ENCODE results near the gene RAB40C. TPM values are rescaled to one million over a fixed set of nuclear protein-coding genes. Genes with fewer than 3 reads are reported as not detected.
"Not testable (repeated sequence)": the region's sequence is repeated elsewhere in the genome, so short reads cannot be mapped to it uniquely, and the experiment has no call there.

Gene RAB40C
- total and polyA plus RNA-seq, 2 donors from 2014 or later, result 18.1 to 24.0 TPM

DNA sequence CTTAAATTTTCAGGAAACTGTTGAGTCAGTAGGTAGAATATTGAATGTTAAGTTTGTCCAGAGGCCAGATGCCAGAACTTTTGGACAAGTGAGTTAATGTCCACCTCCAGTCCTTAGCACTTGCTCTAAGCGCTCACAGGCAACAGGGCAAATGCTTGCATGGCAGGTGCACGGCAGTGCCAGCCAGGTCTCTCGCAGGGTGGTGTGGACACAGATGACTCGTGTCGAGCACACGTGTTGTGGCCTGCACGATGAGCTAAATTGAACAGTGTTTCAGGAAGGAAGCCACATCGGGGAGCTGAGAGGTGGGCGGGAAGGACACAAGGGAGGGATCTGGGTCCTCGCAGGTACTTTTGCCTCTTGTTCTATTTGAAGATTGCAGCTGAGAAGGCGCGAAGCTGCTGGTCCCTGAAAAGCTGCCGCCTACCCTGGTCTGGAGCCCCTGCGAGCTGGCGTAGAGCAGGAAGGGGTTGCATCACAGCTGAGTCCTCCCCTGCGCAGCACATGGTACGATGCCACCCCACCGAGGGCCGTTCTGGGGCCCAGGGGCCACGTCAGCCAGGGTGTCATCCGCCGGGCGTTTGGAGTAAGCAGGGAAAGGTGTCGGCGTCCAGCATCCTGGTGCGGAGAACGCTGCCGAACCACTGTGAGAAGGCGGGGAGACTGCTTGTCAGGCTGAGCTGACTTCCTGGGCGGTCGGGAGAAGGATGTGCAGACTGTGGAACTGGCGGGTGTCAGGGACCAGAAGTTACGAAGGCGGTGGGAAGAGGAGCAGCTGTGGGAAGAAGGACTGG is 6.3 kb downstream of the RAB40C start:
- no peaks in the 10 kb centered on the region for H3K27me3 ChIP-seq (ENCODE audit: control insufficient read depth, insufficient read depth, low read length)
- H3K27ac ChIP-seq (ENCODE audit: low read depth in 2 of 2, low read length in 2 of 2), result peak overlapping the region in 1 of 2 donors; percentile 12
- H3K9me3 ChIP-seq (ENCODE audit: control insufficient read depth in 2 of 3, insufficient read depth in 1 of 3, low read length in 3 of 3), result no peaks in the 10 kb centered on the region
- DNase-seq, result peak in 1 of 5 donors; percentile 25
- peaks cover 0 to 5% (median 2%) of the 10 kb centered on the region in 3 donors for H3K36me3 ChIP-seq (ENCODE audit: control insufficient read depth in 2 of 3, insufficient read depth in 3 of 3, low read length in 3 of 3)
- H3K9ac ChIP-seq (ENCODE audit: low read length in 3 of 3), result no peak overlapping the region
- H3K4me1 ChIP-seq (ENCODE audit: control insufficient read depth in 2 of 3, insufficient read depth in 2 of 3, low read depth in 1 of 3, low read length in 3 of 3), result peaks cover under 1 to 40% (median 26%) of the 10 kb centered on the region in 3 donors
- H3K4me3 ChIP-seq (ENCODE audit: low read length in 3 of 3), result no peak overlapping the region
- TF ChIP-seq, protein P1, sequence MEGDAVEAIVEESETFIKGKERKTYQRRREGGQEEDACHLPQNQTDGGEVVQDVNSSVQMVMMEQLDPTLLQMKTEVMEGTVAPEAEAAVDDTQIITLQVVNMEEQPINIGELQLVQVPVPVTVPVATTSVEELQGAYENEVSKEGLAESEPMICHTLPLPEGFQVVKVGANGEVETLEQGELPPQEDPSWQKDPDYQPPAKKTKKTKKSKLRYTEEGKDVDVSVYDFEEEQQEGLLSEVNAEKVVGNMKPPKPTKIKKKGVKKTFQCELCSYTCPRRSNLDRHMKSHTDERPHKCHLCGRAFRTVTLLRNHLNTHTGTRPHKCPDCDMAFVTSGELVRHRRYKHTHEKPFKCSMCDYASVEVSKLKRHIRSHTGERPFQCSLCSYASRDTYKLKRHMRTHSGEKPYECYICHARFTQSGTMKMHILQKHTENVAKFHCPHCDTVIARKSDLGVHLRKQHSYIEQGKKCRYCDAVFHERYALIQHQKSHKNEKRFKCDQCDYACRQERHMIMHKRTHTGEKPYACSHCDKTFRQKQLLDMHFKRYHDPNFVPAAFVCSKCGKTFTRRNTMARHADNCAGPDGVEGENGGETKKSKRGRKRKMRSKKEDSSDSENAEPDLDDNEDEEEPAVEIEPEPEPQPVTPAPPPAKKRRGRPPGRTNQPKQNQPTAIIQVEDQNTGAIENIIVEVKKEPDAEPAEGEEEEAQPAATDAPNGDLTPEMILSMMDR (IDR thresholded peaks at IDR 0.05; ENCODE audit: borderline replicate concordance, extremely low read depth, insufficient read depth), result no peak
- intact Hi-C loops (cut with DNase I), result no loop called here
- FAIRE-seq, result no peak

- Histone ChIP-seq H3K4me1 (ENCODE audit: control insufficient read depth in 2 of 3, insufficient read depth in 2 of 3, low read depth in 1 of 3, low read length in 3 of 3) (peaks cover 0 to 36% (median 24%) of the 10 kb centered on the region in 3 donors), H3K36me3 (ENCODE audit: control insufficient read depth in 2 of 3, insufficient read depth in 3 of 3, low read length in 3 of 3) (peaks cover 0 to 5% (median 2%) of the 10 kb centered on the region in 3 donors), H3K27ac (ENCODE audit: low read depth in 2 of 2, low read length in 2 of 2) (no peak overlapping the region), H3K27me3 (ENCODE audit: control insufficient read depth, insufficient read depth, low read length) (no peaks in the 10 kb centered on the region), H3K9ac (ENCODE audit: low read length in 3 of 3) (no peak overlapping the region), H3K9me3 (ENCODE audit: control insufficient read depth in 2 of 3, insufficient read depth in 1 of 3, low read length in 3 of 3) (no peaks in the 10 kb centered on the region), H3K4me3 (ENCODE audit: low read length in 3 of 3) (no peak overlapping the region)
- no peak for DNase-seq
- FAIRE-seq, result no peak
- intact Hi-C loops (cut with DNase I), result no loop called here
- TF ChIP-seq, protein P1 (IDR thresholded peaks at IDR 0.05; ENCODE audit: borderline replicate concordance, extremely low read depth, insufficient read depth), result no peak
Observed at GRCh38 chr16:596736-597060, 6.8 kb downstream of the RAB40C start.

DNA sequence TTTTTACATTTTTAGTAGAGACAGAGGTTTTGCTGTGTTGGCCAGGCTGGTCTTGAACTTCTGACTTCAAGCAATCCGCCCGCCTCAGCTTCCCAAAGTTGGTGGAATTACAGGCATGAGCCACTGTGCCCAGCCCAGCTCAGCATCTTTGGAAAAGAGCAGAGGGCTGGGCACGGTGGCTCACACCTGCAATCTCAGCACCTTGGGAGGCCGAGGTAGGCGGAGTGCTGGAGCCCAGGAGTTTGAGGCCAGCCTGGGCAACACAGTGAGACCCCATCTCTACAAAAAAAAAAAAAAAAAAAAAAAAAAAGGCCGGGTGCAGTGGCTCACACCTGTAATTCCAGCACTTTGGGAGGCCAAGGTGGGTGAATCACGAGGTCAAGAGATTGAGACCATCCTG is 7.8 kb downstream of the RAB40C start:
- H3K9me3 ChIP-seq (ENCODE audit: control insufficient read depth in 2 of 3, insufficient read depth in 1 of 3, low read length in 3 of 3); H3K9ac ChIP-seq (ENCODE audit: low read length in 3 of 3); H3K27ac ChIP-seq (ENCODE audit: low read depth in 2 of 2, low read length in 2 of 2); DNase-seq; H3K36me3 ChIP-seq (ENCODE audit: control insufficient read depth in 2 of 3, insufficient read depth in 3 of 3, low read length in 3 of 3); H3K4me3 ChIP-seq (ENCODE audit: low read length in 3 of 3); intact Hi-C loops (cut with DNase I); FAIRE-seq; H3K27me3 ChIP-seq (ENCODE audit: control insufficient read depth, insufficient read depth, low read length): not testable (repeated sequence)
- H3K4me1 ChIP-seq (ENCODE audit: control insufficient read depth in 2 of 3, insufficient read depth in 2 of 3, low read depth in 1 of 3, low read length in 3 of 3), result peaks cover 0 to 27% (median 14%) of the 10 kb centered on the region in 3 donors

GRCh38 chr16:598823-599739 is 9.2 kb downstream of the RAB40C start:
- H3K9ac ChIP-seq (ENCODE audit: low read length in 3 of 3), result no peak overlapping the region
- H3K4me1 ChIP-seq (ENCODE audit: control insufficient read depth in 2 of 3, insufficient read depth in 2 of 3, low read depth in 1 of 3, low read length in 3 of 3), result peaks cover 0 to 15% (median 4%) of the 10 kb centered on the region in 3 donors
- peaks cover 0 to 5% (median 2%) of the 10 kb centered on the region in 3 donors for H3K36me3 ChIP-seq (ENCODE audit: control insufficient read depth in 2 of 3, insufficient read depth in 3 of 3, low read length in 3 of 3)
- H3K9me3 ChIP-seq (ENCODE audit: control insufficient read depth in 2 of 3, insufficient read depth in 1 of 3, low read length in 3 of 3), result no peaks in the 10 kb centered on the region
- DNase-seq (peak in 2 of 5 donors; percentile 22 to 82), FAIRE-seq (no peak)
- TF ChIP-seq, protein P1 (IDR thresholded peaks at IDR 0.05; ENCODE audit: borderline replicate concordance, extremely low read depth, insufficient read depth), result no peak
- no peaks in the 10 kb centered on the region for H3K27me3 ChIP-seq (ENCODE audit: control insufficient read depth, insufficient read depth, low read length)
- H3K27ac ChIP-seq (ENCODE audit: low read depth in 2 of 2, low read length in 2 of 2), result no peak overlapping the region
- intact Hi-C loops (cut with DNase I), result no loop called here
- no peak overlapping the region for H3K4me3 ChIP-seq (ENCODE audit: low read length in 3 of 3)

Data from kidney (tissue), 14 donors.